HepG2 (cell line): Measurements from ENCODE around the gene HHIPL2. TPM values are rescaled to one million over a fixed set of nuclear protein-coding genes. Genes with fewer than 3 reads are reported as not detected.
A peak's percentile ranks its signal among the peaks of the same experiment; 100 is the strongest.

Experiments
- AHDC1 ChIP-seq: sonication (generic); formaldehyde crosslinking; IDR thresholded peaks from 2 replicates; pipeline ENCODE4 v1.5.1; 2020; ENCODE audit warnings: mild to moderate bottlenecking, missing genetic modification reagents, borderline replicate concordance
- ETV5 ChIP-seq: IDR thresholded peaks from 2 replicates; pipeline ENCODE4 v1.6.1; 2018; ENCODE audit warnings: missing biosample characterization, missing genetic modification reagents, inconsistent platforms, borderline replicate concordance
- HMG20B ChIP-seq: conservative IDR thresholded peaks from 2 replicates; pipeline ENCODE4 v1.6.1; 2016; ENCODE audit warnings: missing genetic modification reagents, missing compliant biosample characterization
- KLF11 ChIP-seq: IDR thresholded peaks from 2 replicates; pipeline ENCODE4 v1.6.1; 2016; ENCODE audit warnings: missing compliant biosample characterization
- LCORL ChIP-seq, 2 experiments: fragments of 450-650 bp in 1 of 2; sonication (generic) in 1 of 2; formaldehyde crosslinking in 1 of 2; IDR thresholded peaks; 2 replicates each; pipeline versions ENCODE4 v1.5.0 to v1.6.1; 2017 to 2020; ENCODE audit warnings: antibody characterized with exemption in 1 of 2, missing genetic modification reagents in 1 of 2
- REPIN1 ChIP-seq: sonication (generic); formaldehyde crosslinking; IDR thresholded peaks from 2 replicates; pipeline ENCODE4 v1.8.0; 2022; ENCODE audit warnings: missing genetic modification reagents, low read depth, mild to moderate bottlenecking, borderline replicate concordance
- SMAD1 ChIP-seq: sonication (generic); formaldehyde crosslinking; IDR thresholded peaks from 2 replicates; pipeline ENCODE4 v1.4.0; 2020; ENCODE audit warnings: missing genetic modification reagents, low read depth, mild to moderate bottlenecking, borderline replicate concordance
- ZNF33A ChIP-seq: sonication (generic); formaldehyde crosslinking; IDR thresholded peaks from 2 replicates; pipeline ENCODE4 v1.5.1; 2020; ENCODE audit warnings: missing genetic modification reagents, mild to moderate bottlenecking, moderate library complexity, borderline replicate concordance
- polyA plus RNA-seq, 8 experiments: library from polyadenylated mRNA; depleted of rRNA in 3 of 8; stranded (reverse) in 7 of 8; unstranded in 1 of 8; fragments of >200 nt; fragmentation: Illumina TruSeq in 4 of 8; extraction: Trizol in 4 of 8; gene quantifications; 2 replicates each; pipeline versions ENCODE4 v1.2.1 to v1.2.3, GENCODE V29; 2011 to 2016; ENCODE audit warnings: low read depth in 4 of 8, missing spikeins in 1 of 8, mixed read lengths in 1 of 8; ENCODE audit not compliant: insufficient read depth in 1 of 8
- total RNA-seq, 5 experiments: library from RNA; depleted of rRNA; stranded (reverse); fragments of >200 nt; fragmentation: Illumina TruSeq; extraction: Trizol; gene quantifications; 2 replicates each; pipeline ENCODE4 v1.2.3, GENCODE V29; 2016; ENCODE audit warnings: low read depth in 1 of 5
- TF ChIP-seq, protein P1 (sequence below): sonication (generic); formaldehyde crosslinking; IDR thresholded peaks from 2 replicates; pipeline ENCODE4 v1.4.0; 2020; ENCODE audit warnings: missing genetic modification reagents

HHIPL2 gene
- total and polyA plus RNA-seq, 2 of the 13 experiments (the other 11 are each of a cell fraction or from before 2014, with no cell fraction given): 0.53 to 1.3 TPM

DNA sequence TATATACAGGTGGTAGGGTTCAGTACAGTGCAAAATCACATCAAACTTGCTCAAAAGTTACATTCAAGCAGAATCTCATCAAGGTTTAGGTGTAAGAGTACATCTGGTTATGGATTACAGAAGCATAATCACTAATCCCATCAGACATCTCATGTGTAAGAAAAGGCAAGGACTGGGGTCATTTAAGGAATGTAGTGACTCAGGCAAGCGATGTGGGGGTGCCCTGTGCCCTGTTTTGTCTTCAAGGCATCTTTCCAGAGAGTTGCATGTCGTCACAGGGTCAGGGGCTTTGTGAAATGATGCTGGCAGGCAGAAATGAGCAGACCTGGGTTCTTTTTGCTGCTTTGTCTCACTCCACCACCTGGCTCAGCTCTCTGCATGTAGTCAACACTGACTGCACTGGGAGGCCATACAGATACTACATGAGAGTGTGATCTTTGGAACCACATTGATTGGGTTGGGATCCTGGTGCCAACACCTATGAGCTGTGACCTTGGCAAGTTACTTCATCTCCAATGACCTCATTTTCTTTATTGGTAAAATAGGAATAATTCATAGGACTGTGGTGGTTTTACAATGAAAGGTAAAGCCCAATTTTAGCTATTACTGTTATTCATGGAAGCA lies 8.2 kb upstream of the HHIPL2 start (continued):
- TF ChIP-seq ZNF33A (CRISPR knock-in tag): no peak
- TF ChIP-seq ETV5: no peak
- TF ChIP-seq, protein P1, sequence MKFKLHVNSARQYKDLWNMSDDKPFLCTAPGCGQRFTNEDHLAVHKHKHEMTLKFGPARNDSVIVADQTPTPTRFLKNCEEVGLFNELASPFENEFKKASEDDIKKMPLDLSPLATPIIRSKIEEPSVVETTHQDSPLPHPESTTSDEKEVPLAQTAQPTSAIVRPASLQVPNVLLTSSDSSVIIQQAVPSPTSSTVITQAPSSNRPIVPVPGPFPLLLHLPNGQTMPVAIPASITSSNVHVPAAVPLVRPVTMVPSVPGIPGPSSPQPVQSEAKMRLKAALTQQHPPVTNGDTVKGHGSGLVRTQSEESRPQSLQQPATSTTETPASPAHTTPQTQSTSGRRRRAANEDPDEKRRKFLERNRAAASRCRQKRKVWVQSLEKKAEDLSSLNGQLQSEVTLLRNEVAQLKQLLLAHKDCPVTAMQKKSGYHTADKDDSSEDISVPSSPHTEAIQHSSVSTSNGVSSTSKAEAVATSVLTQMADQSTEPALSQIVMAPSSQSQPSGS (CRISPR knock-in tag): peak; percentile 79; the same call in 1 of the 2 replicates
- TF ChIP-seq KLF11 (CRISPR knock-in tag): no peak
- peak; percentile 55; the same call in 1 of the 2 replicates for TF ChIP-seq REPIN1 (CRISPR knock-in tag)
- 0 out of 2 replicates have a peak, but pooled peaks have one; percentile 35 for TF ChIP-seq AHDC1 (CRISPR knock-in tag)
- no peak for TF ChIP-seq SMAD1
- TF ChIP-seq HMG20B (CRISPR knock-in tag): no peak
- no peak for TF ChIP-seq LCORL (IDR thresholded peaks at IDR 0.05)
- no peak for TF ChIP-seq LCORL (CRISPR knock-in tag; IDR thresholded peaks at IDR 0.05)
- TF ChIP-seq, all 625 proteins: peak for 46
